Activated T-cell treated with anti-CD3 and anti-CD28 coated beads, Interleukin-2, amount 50 U/mL, for 4 hours (primary cell): ENCODE measurements around the gene FAM98C. TPM values are rescaled to one million over a fixed set of nuclear protein-coding genes. Genes with fewer than 3 reads are reported as not detected.

Source experiments
- ATAC-seq, 2 donors: fragments of 200-7000 bp; cut with Tn5 transposase; one replicate each; pipeline ENCODE4 v1.10.0; 2021
- DNase-seq: peaks from one replicate; pipeline ENCODE4 v3.0.0-alpha.2; 2020
- H3K27me3 Mint-ChIP-seq: one replicate; pipeline ENCODE4 v1.8.0; 2021; ENCODE audit warnings: low read depth, mixed read lengths
- H3K36me3 Mint-ChIP-seq: one replicate; pipeline ENCODE4 v1.8.0; 2022; ENCODE audit warnings: mixed read lengths; ENCODE audit not compliant: insufficient read depth
- H3K4me1 Mint-ChIP-seq: one replicate; pipeline ENCODE4 v1.8.0; 2021; ENCODE audit warnings: low read depth, mixed read lengths
- H3K4me3 Mint-ChIP-seq: one replicate; pipeline ENCODE4 v1.8.0; 2021; ENCODE audit warnings: mild to moderate bottlenecking, moderate library complexity, mixed read lengths
- H3K9me3 Mint-ChIP-seq: one replicate; pipeline ENCODE4 v1.8.0; 2021; ENCODE audit warnings: mixed read lengths
- total RNA-seq, 3 donors: library from RNA; stranded (reverse); gene quantifications; one replicate each; pipeline ENCODE4 v1.2.1, GENCODE V29; 2021

The FAM98C gene
- total RNA-seq, 3 donors from 2014 or later, result 22.7 to 27.5 (median 24.5) TPM

GRCh38 chr19:38440592-38440991 lies 37.7 kb downstream of the FAM98C start:
- no peaks in the 10 kb centered on the region for H3K4me1 Mint-ChIP-seq
- H3K36me3 Mint-ChIP-seq, result no peaks in the 10 kb centered on the region
- DNase-seq, result no peak
- H3K4me3 Mint-ChIP-seq, result no peak overlapping the region
- H3K9me3 Mint-ChIP-seq, result no peaks in the 10 kb centered on the region
- peaks cover 18% of the 10 kb centered on the region for H3K27me3 Mint-ChIP-seq
- ATAC-seq, result no peak

GRCh38 chr19:38441657-38442348 lies 38.9 kb downstream of the FAM98C start:
- Mint-ChIP-seq H3K4me3 (no peak overlapping the region), H3K27me3 (peaks cover 14% of the 10 kb centered on the region), H3K36me3 (no peaks in the 10 kb centered on the region), H3K4me1 (no peaks in the 10 kb centered on the region), H3K9me3 (no peaks in the 10 kb centered on the region)
- DNase-seq (no peak), ATAC-seq (peak in 1 of 2 donors; percentile 37)

GRCh38 chr19:38442736-38443135 lies 39.8 kb downstream of the FAM98C start:
- ATAC-seq, result no peak

GRCh38 chr19:38443458-38443999 lies 40.6 kb downstream of the FAM98C start:
- no peaks in the 10 kb centered on the region for H3K4me1 Mint-ChIP-seq
- no peak for DNase-seq
- H3K9me3 Mint-ChIP-seq, result no peaks in the 10 kb centered on the region

More at GRCh38 chr19:38442736-38443135, 39.8 kb downstream of the FAM98C start:
- Mint-ChIP-seq H3K9me3 (no peaks in the 10 kb centered on the region), H3K4me1 (no peaks in the 10 kb centered on the region), H3K36me3 (no peaks in the 10 kb centered on the region), H3K27me3 (peaks cover 10% of the 10 kb centered on the region), H3K4me3 (no peak overlapping the region)
- DNase-seq, result no peak

GRCh38 chr19:38444026-38444425 lies 41.1 kb downstream of the FAM98C start:
- Mint-ChIP-seq H3K4me3 (no peak overlapping the region), H3K27me3 (peaks cover 10% of the 10 kb centered on the region), H3K4me1 (no peaks in the 10 kb centered on the region), H3K36me3 (no peaks in the 10 kb centered on the region), H3K9me3 (no peaks in the 10 kb centered on the region)
- ATAC-seq, result no peak
- no peak for DNase-seq

More at GRCh38 chr19:38443458-38443999, 40.6 kb downstream of the FAM98C start:
- H3K27me3 Mint-ChIP-seq, result peaks cover 10% of the 10 kb centered on the region
- ATAC-seq, result no peak
- H3K4me3 Mint-ChIP-seq, result no peak overlapping the region
- no peaks in the 10 kb centered on the region for H3K36me3 Mint-ChIP-seq

GRCh38 chr19:38445362-38445761 lies 42.5 kb downstream of the FAM98C start:
- ATAC-seq, result no peak
- peaks cover 10% of the 10 kb centered on the region for H3K27me3 Mint-ChIP-seq
- no peaks in the 10 kb centered on the region for H3K9me3 Mint-ChIP-seq
- no peak for DNase-seq
- H3K36me3 Mint-ChIP-seq, result no peaks in the 10 kb centered on the region
- no peaks in the 10 kb centered on the region for H3K4me1 Mint-ChIP-seq
- H3K4me3 Mint-ChIP-seq, result no peak overlapping the region

GRCh38 chr19:38448225-38448624 lies 45.3 kb downstream of the FAM98C start:
- no peak for DNase-seq
- no peaks in the 10 kb centered on the region for H3K9me3 Mint-ChIP-seq
- H3K27me3 Mint-ChIP-seq, result peaks cover 2% of the 10 kb centered on the region
- no peak overlapping the region for H3K4me3 Mint-ChIP-seq
- no peaks in the 10 kb centered on the region for H3K36me3 Mint-ChIP-seq
- ATAC-seq, result no peak
- H3K4me1 Mint-ChIP-seq, result no peaks in the 10 kb centered on the region

GRCh38 chr19:38449518-38449917 lies 46.6 kb downstream of the FAM98C start:
- Mint-ChIP-seq H3K4me3 (no peak overlapping the region), H3K36me3 (no peaks in the 10 kb centered on the region), H3K4me1 (no peaks in the 10 kb centered on the region), H3K27me3 (no peaks in the 10 kb centered on the region), H3K9me3 (no peaks in the 10 kb centered on the region)
- ATAC-seq (no peak), DNase-seq (no peak)

GRCh38 chr19:38451036-38451435 lies 48.1 kb downstream of the FAM98C start:
- Mint-ChIP-seq H3K4me3 (no peak overlapping the region), H3K27me3 (no peaks in the 10 kb centered on the region), H3K4me1 (no peaks in the 10 kb centered on the region), H3K36me3 (no peaks in the 10 kb centered on the region), H3K9me3 (no peaks in the 10 kb centered on the region)
- no peak for ATAC-seq
- no peak for DNase-seq

GRCh38 chr19:38451629-38452028 lies 48.7 kb downstream of the FAM98C start:
- Mint-ChIP-seq H3K36me3 (no peaks in the 10 kb centered on the region), H3K27me3 (no peaks in the 10 kb centered on the region), H3K4me3 (no peak overlapping the region), H3K4me1 (no peaks in the 10 kb centered on the region), H3K9me3 (no peaks in the 10 kb centered on the region)
- no peak for DNase-seq
- ATAC-seq, result no peak

GRCh38 chr19:38452430-38453366 lies 49.8 kb downstream of the FAM98C start:
- peak in 1 of 2 donors; percentile 63 for ATAC-seq
- DNase-seq, result no peak
- no peak overlapping the region for H3K4me3 Mint-ChIP-seq
- H3K36me3 Mint-ChIP-seq, result no peaks in the 10 kb centered on the region
- no peaks in the 10 kb centered on the region for H3K9me3 Mint-ChIP-seq
- no peaks in the 10 kb centered on the region for H3K27me3 Mint-ChIP-seq
- H3K4me1 Mint-ChIP-seq, result no peaks in the 10 kb centered on the region

- Mint-ChIP-seq H3K4me1 (no peaks in the 10 kb centered on the region), H3K9me3 (no peaks in the 10 kb centered on the region), H3K4me3 (no peak overlapping the region), H3K27me3 (no peaks in the 10 kb centered on the region), H3K36me3 (no peaks in the 10 kb centered on the region)
- ATAC-seq, result no peak
- DNase-seq, result no peak
Measured at GRCh38 chr19:38453596-38453995, 50.7 kb downstream of the FAM98C start.

- Mint-ChIP-seq H3K4me1 (no peaks in the 10 kb centered on the region), H3K9me3 (no peaks in the 10 kb centered on the region), H3K36me3 (no peaks in the 10 kb centered on the region), H3K4me3 (no peak overlapping the region), H3K27me3 (no peaks in the 10 kb centered on the region)
- DNase-seq (no peak), ATAC-seq (no peak)
Measured at GRCh38 chr19:38455031-38455430, 52.1 kb downstream of the FAM98C start.

GRCh38 chr19:38457202-38457601 lies 54.3 kb downstream of the FAM98C start:
- Mint-ChIP-seq H3K9me3 (no peaks in the 10 kb centered on the region), H3K4me1 (no peaks in the 10 kb centered on the region), H3K27me3 (peaks cover 2% of the 10 kb centered on the region), H3K36me3 (no peaks in the 10 kb centered on the region), H3K4me3 (no peak overlapping the region)
- no peak for DNase-seq
- no peak for ATAC-seq
